Mucosa of descending colon (tissue), 3 donors: ENCODE data around the gene MTX2. TPM values are rescaled to one million over a fixed set of nuclear protein-coding genes. Genes with fewer than 3 reads are reported as not detected.

Source experiments
- ATAC-seq: fragments of 200-7000 bp; cut with Tn5 transposase; one replicate; pipeline ENCODE4 v1.9.1; 2020; ENCODE audit warnings: mild to moderate bottlenecking, moderate library complexity
- DNase-seq, 3 donors: peaks; one replicate each; pipeline ENCODE4 v3.0.0-alpha.2; 2020
- H3K36me3 ChIP-seq: fragments of 200-600 bp; one replicate; pipeline ENCODE4 v1.8.0; 2021; ENCODE audit warnings: low read depth, mild to moderate bottlenecking
- H3K4me1 ChIP-seq: fragments of 200-600 bp; one replicate; pipeline ENCODE4 v1.8.0; 2021; ENCODE audit warnings: low read depth, mild to moderate bottlenecking
- H3K4me3 ChIP-seq: fragments of 200-600 bp; one replicate; pipeline ENCODE4 v1.8.0; 2021; ENCODE audit warnings: mild to moderate bottlenecking
- H3K9me3 ChIP-seq: fragments of 200-600 bp; one replicate; pipeline ENCODE4 v1.8.0; 2021; ENCODE audit warnings: mild to moderate bottlenecking
- CTCF ChIP-seq: fragments of 200-600 bp; IDR thresholded peaks from one replicate; pipeline ENCODE4 v1.8.0; 2022; ENCODE audit warnings: antibody characterized with exemption, mild to moderate bottlenecking
- intact Hi-C, 2 donors: fragments of 100-400 bp; cut with DNase I in 1 of 2; cut with micrococcal nuclease in 1 of 2; formaldehyde crosslinking; loops; one replicate each; pipeline versions ENCODE4 v1.11.0 to v1.11.1; 2022; cut with DNase I, micrococcal nuclease
- total RNA-seq, 3 donors: library from RNA; stranded (reverse); fragmentation: NEBNext Ultra II Directional in 2 of 3; extraction: Animal tissue kit (Norgen Biotek cat#: 25700) in 2 of 3; gene quantifications; one replicate each; pipeline versions ENCODE4 v1.2.1 to v1.2.4, GENCODE V29; 2021 to 2023
- donor health status: DM: no; HTN: no; CAD: no; lungs with moderate emphysema.
- donor health status: DM: no; HTN: no; CAD: no.
- donor health status: DM: no; HTN: yes; CAD: no.

Gene MTX2
- total RNA-seq, 3 donors from 2014 or later, result 27.5 to 29.9 (median 29.8) TPM

GRCh38 chr2:176278927-176279326, 9.7 kb downstream of the MTX2 start:
- Histone ChIP-seq H3K36me3 (no peaks in the 10 kb centered on the region), H3K9me3 (no peaks in the 10 kb centered on the region), H3K4me3 (no peak overlapping the region), H3K4me1 (no peaks in the 10 kb centered on the region)
- DNase-seq (no peak), ATAC-seq (no peak)
- intact Hi-C loops, result no loop called here
- no peak for TF ChIP-seq CTCF

GRCh38 chr2:176280156-176280555, 10.9 kb downstream of the MTX2 start:
- Histone ChIP-seq H3K36me3 (no peaks in the 10 kb centered on the region), H3K4me3 (no peak overlapping the region), H3K4me1 (no peaks in the 10 kb centered on the region), H3K9me3 (no peaks in the 10 kb centered on the region)
- DNase-seq (no peak), ATAC-seq (no peak)
- no peak for TF ChIP-seq CTCF
- intact Hi-C loops, result loop anchor here in 1 of 2 donors (10.0 kb wide), 1 partner anchor 135 kb away; no protein-coding TSS in a partner anchor

- ATAC-seq, result no peak
- intact Hi-C loops, result loop anchor here in 1 of 2 donors (10.0 kb wide), 1 partner anchor 136 kb away; no protein-coding TSS in a partner anchor
- TF ChIP-seq CTCF, result no peak
Measured at GRCh38 chr2:176280867-176281658, 11.8 kb downstream of the MTX2 start.

GRCh38 chr2:176283291-176284068, 14.2 kb downstream of the MTX2 start:
- ATAC-seq, result no peak
- Histone ChIP-seq H3K36me3 (no peaks in the 10 kb centered on the region), H3K4me1 (no peaks in the 10 kb centered on the region), H3K4me3 (no peak overlapping the region), H3K9me3 (no peaks in the 10 kb centered on the region)
- intact Hi-C loops, result loop anchor here in 1 of 2 donors (10.0 kb wide), 1 partner anchor 139 kb away; no protein-coding TSS in a partner anchor
- no peak for TF ChIP-seq CTCF
- no peak for DNase-seq

More at GRCh38 chr2:176280867-176281658, 11.8 kb downstream of the MTX2 start:
- Histone ChIP-seq H3K4me1 (no peaks in the 10 kb centered on the region), H3K36me3 (no peaks in the 10 kb centered on the region), H3K9me3 (no peaks in the 10 kb centered on the region), H3K4me3 (no peak overlapping the region)
- DNase-seq, result no peak

- Histone ChIP-seq H3K9me3 (no peaks in the 10 kb centered on the region), H3K4me3 (no peak overlapping the region), H3K36me3 (no peaks in the 10 kb centered on the region), H3K4me1 (no peaks in the 10 kb centered on the region)
- DNase-seq, result no peak
- ATAC-seq, result no peak
- intact Hi-C loops, result loop anchor here in 1 of 2 donors (10.0 kb wide), 1 partner anchor 140 kb away; no protein-coding TSS in a partner anchor
- TF ChIP-seq CTCF, result no peak
Measured at GRCh38 chr2:176284461-176285049, 15.3 kb downstream of the MTX2 start.
